Spleen (tissue), 7 donors: Measurements from ENCODE around the gene SUGP2.

Source experiments
- CTCF ChIP-seq, 11 experiments: fragments of 200-600 bp in 7 of 11; fragments of 450-650 bp in 4 of 11; sonication (generic) in 4 of 11; IDR thresholded peaks in 8 of 11; conservative IDR thresholded peaks in 3 of 11; 1 replicate in 7 of 11; 2 replicates in 4 of 11; pipeline versions ENCODE4 v1.4.0 to v1.8.0; 2016 to 2021; ENCODE audit warnings: antibody characterized with exemption in 11 of 11, inconsistent platforms in 4 of 11, mild to moderate bottlenecking in 1 of 11
- POLR2A ChIP-seq, 3 donors: fragments of 450-650 bp; IDR thresholded peaks; one replicate each; pipeline ENCODE4 v1.5.1; 2017; ENCODE audit warnings: antibody characterized with exemption in 3 of 3, mild to moderate bottlenecking in 1 of 3
- donor health status: DM: no; HTN: no; CAD: no; lungs with moderate emphysema.
- donor health status: DM: no; HTN: no; CAD: no.
- donor health status: DM: no; HTN: no; CAD: no.

GRCh38 chr19:19010551-19010950 lies 22.8 kb downstream of the SUGP2 start:
- TF ChIP-seq CTCF (IDR thresholded peaks at IDR 0.05 in 8 of 11, conservative IDR thresholded peaks at IDR 0.05 in 3 of 11), result no peak
- no peak for TF ChIP-seq POLR2A (IDR thresholded peaks at IDR 0.05)
